ENCODE data around the gene INPP4A. TPM values are rescaled to one million over a fixed set of nuclear protein-coding genes. Genes with fewer than 3 reads are reported as not detected.

The INPP4A gene
- total and polyA plus RNA-seq, 12 donors: 3.8 to 31.2 (median 21.1) TPM

DNA sequence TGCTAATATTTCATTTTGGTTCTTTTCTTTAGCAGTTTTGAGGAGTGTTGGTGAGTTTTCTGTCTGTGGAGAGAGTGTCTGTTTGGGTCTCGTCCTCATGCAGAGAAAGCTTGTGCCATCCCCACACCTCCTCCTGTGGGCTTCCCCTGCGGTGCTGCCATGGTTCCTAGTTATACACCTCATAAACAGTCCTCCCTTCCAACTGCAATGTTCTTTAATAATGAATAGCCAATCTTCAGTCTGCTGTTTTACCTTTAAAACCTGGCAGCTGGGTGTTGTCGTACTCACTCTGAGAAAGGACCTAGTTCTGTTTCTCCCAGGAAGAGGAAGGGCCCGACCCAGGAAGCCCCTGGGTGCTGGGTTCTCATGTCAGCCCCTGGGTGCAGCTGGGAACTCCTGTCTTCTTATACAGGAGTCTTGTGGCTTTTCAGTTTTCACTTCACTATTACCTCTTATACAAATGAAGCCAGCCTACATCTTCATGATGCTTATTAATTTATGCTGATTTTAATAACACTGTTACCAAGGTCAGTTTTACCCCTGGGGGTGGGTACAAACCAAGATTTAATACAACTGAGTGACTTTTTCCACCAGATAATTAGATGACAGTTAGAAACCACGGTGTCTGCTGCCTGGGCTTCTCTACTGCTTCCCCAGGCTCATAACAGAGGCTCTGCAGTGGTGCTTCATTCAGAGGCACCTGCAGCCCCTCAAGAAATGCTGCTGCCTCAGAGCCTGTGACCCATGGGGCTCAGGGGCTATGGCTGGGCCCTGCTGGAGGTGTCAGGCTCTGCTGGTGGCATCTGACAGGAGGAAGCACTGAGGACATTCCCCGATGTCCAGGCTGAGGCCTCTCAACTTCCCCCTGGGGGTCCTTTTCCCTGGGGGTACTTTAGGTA is 104.5 kb downstream of the INPP4A start:
- Histone ChIP-seq H3K36me3 (peaks cover 4 to 99% (median 47%) of the 10 kb centered on the region in 9 donors), H3K4me3 (no peak overlapping the region), H3K27me3 (no peaks in the 10 kb centered on the region), H3K9me3 (no peaks in the 10 kb centered on the region), H3K27ac (no peak overlapping the region), H3K4me1 (peaks cover 0 to 3% (median 0%) of the 10 kb centered on the region in 9 donors)
- DNase-seq (no peak), ATAC-seq (no peak)
- TF ChIP-seq, protein P1, sequence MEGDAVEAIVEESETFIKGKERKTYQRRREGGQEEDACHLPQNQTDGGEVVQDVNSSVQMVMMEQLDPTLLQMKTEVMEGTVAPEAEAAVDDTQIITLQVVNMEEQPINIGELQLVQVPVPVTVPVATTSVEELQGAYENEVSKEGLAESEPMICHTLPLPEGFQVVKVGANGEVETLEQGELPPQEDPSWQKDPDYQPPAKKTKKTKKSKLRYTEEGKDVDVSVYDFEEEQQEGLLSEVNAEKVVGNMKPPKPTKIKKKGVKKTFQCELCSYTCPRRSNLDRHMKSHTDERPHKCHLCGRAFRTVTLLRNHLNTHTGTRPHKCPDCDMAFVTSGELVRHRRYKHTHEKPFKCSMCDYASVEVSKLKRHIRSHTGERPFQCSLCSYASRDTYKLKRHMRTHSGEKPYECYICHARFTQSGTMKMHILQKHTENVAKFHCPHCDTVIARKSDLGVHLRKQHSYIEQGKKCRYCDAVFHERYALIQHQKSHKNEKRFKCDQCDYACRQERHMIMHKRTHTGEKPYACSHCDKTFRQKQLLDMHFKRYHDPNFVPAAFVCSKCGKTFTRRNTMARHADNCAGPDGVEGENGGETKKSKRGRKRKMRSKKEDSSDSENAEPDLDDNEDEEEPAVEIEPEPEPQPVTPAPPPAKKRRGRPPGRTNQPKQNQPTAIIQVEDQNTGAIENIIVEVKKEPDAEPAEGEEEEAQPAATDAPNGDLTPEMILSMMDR (IDR thresholded peaks at IDR 0.05): no peak
- 93 to 96% methylated on average over 6 of the region's 6 CpGs for WGBS, 2 donors
- intact Hi-C loops (cut with DNase I): loop anchor here in 1 of 10 donors (10.0 kb wide), 1 partner anchor 134 kb away; no protein-coding TSS in a partner anchor

DNA sequence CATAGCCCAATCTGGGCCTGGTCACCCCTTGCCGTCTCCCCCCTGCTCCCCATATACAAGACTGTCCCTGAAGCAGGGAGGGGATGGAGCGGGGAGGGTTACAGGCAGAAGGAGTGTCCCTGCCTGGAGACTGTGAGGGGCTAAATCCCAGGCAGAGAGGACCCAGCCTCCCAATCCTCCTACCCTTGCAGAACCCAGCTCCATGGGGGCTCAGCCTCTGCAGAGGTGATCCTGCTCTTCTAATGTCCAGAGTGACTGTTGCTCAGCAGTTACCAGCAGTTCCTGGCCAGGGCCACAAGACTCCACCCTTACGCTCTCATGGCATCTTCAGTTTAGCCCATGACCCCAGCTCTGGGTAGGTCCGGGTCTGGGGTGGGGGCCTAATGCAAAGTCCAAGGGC is 105.5 kb downstream of the INPP4A start:
- intact Hi-C loops (cut with DNase I): loop anchor here in 1 of 10 donors (10.0 kb wide), 1 partner anchor 135 kb away; no protein-coding TSS in a partner anchor
- no peaks in the 10 kb centered on the region for H3K9me3 ChIP-seq
- no peak overlapping the region for H3K4me3 ChIP-seq
- ATAC-seq: no peak
- H3K27me3 ChIP-seq: no peaks in the 10 kb centered on the region
- 98% methylated on average over 4 of the region's 4 CpGs for WGBS, 2 donors
- H3K36me3 ChIP-seq: peaks cover 4 to 99% (median 44%) of the 10 kb centered on the region in 9 donors
- no peak for DNase-seq
- H3K4me1 ChIP-seq: peaks cover 0 to 13% (median 3%) of the 10 kb centered on the region in 9 donors
- no peak overlapping the region for H3K27ac ChIP-seq
- TF ChIP-seq, protein P1 (IDR thresholded peaks at IDR 0.05): no peak

DNA sequence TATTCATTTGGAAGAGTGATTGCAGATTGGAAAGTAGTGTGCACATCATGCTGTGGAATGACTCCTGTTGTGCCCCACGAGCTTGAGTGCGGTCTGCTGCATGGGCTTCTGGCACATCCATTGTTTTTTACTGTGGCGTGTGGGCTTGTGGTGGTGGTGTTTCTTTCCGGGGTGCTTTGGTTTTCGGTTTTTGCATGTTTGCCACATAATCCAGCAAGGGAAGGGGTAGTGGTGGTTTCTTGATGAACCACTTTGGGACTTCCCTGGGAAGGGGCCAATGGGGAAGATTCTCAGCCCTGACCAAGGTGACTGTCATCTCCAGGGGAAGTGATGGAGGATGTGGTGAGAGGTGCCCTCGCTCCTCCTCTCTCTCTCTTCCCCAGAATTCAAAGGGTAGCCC is 106.7 kb downstream of the INPP4A start:
- H3K4me1 ChIP-seq: peaks cover 0 to 25% (median 5%) of the 10 kb centered on the region in 9 donors
- TF ChIP-seq, protein P1 (IDR thresholded peaks at IDR 0.05): no peak
- H3K27me3 ChIP-seq: no peaks in the 10 kb centered on the region
- H3K9me3 ChIP-seq: no peaks in the 10 kb centered on the region
- intact Hi-C loops (cut with DNase I): loop anchor here in 1 of 10 donors (10.0 kb wide), 1 partner anchor 137 kb away; no protein-coding TSS in a partner anchor
- no peak overlapping the region for H3K27ac ChIP-seq
- peaks cover under 1 to 99% (median 34%) of the 10 kb centered on the region in 9 donors for H3K36me3 ChIP-seq
- H3K4me3 ChIP-seq: no peak overlapping the region
- no peak for ATAC-seq
- no peak for DNase-seq
- 89 to 95% methylated on average over 6 of the region's 6 CpGs for WGBS, 2 donors

DNA sequence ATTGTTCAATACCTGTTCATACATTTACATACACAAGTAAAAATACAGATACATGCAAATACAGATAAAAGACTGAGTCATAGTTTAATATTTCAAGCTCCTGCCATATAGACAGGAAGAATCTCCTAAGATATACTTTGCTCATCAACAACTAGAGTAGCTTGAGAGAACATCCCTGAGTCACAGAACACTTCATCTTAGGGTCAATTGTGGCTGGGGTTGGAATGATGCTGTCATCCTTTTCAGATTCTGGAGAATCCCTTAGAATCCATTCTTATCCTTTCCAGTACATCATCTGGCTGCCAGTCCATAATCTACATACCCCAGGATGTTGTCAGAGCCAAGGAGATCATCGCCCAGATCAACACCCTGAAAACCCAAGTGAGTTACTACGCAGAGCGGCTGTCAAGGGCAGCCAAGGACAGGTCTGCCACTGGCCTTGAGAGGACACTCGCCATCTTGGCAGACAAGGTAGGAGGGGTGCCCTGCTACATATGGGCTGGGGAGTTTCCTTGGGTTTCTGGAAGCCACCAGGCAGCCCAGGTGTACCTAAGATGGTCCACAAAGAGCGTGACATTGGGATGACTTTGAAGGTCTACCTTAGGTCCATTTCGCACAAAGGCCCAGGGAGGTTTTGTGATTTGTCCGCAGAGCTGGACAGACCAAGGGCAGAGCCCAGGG is 108.0 kb downstream of the INPP4A start:
- TF ChIP-seq, protein P1 (IDR thresholded peaks at IDR 0.05): no peak
- no peaks in the 10 kb centered on the region for H3K27me3 ChIP-seq
- intact Hi-C loops (cut with DNase I): loop anchor here in 1 of 10 donors (10.0 kb wide), 1 partner anchor 138 kb away; no protein-coding TSS in a partner anchor
- no peaks in the 10 kb centered on the region for H3K9me3 ChIP-seq
- peaks cover 0 to 29% (median 8%) of the 10 kb centered on the region in 9 donors for H3K4me1 ChIP-seq
- no peak overlapping the region for H3K27ac ChIP-seq
- no peak overlapping the region for H3K4me3 ChIP-seq
- DNase-seq (no peak), ATAC-seq (no peak)
- WGBS, 2 donors: 97 to 98% methylated on average over 7 of the region's 7 CpGs
- peaks cover 0 to 100% (median 21%) of the 10 kb centered on the region in 9 donors for H3K36me3 ChIP-seq
